Activated T-helper 2 cell treated with anti-CD3 and anti-CD28 coated beads, Interferon-gamma antibody, Interleukin-2, Interleukin-4, amounts not matched to agents 10 μg/mL and 5 μg/mL and 100 μg/mL, durations not matched to agents 14 hours and 24 hours and 36 hours (primary cell): Measurements from ENCODE around the gene ZNF780A. TPM values are rescaled to one million over a fixed set of nuclear protein-coding genes. Genes with fewer than 3 reads are reported as not detected.
"Not testable (repeated sequence)": the region's sequence is repeated elsewhere in the genome, so short reads cannot be mapped to it uniquely, and the experiment has no call there.

Experiments used
- DNase-seq: peaks from one replicate; pipeline ENCODE4 v3.0.0; 2021; ENCODE audit warnings: low spot score
- H3K27ac Mint-ChIP-seq: one replicate; pipeline ENCODE4 v1.8.0; 2021; ENCODE audit warnings: mixed read lengths
- H3K27me3 Mint-ChIP-seq: one replicate; pipeline ENCODE4 v1.8.0; 2021; ENCODE audit warnings: low read depth, mixed read lengths
- H3K36me3 Mint-ChIP-seq: one replicate; pipeline ENCODE4 v1.8.0; 2021; ENCODE audit warnings: low read depth, mixed read lengths
- H3K4me1 Mint-ChIP-seq: one replicate; pipeline ENCODE4 v1.8.0; 2021; ENCODE audit warnings: low read depth, mixed read lengths
- H3K4me3 Mint-ChIP-seq: one replicate; pipeline ENCODE4 v1.8.0; 2021; ENCODE audit warnings: low read depth, mild to moderate bottlenecking, moderate library complexity, mixed read lengths
- H3K9me3 Mint-ChIP-seq: one replicate; pipeline ENCODE4 v1.8.0; 2021; ENCODE audit warnings: mixed read lengths
- intact Hi-C: fragments of 100-400 bp; cut with micrococcal nuclease; formaldehyde crosslinking; loops from one replicate; pipeline ENCODE4 v1.15.1; 2023
- total RNA-seq: library from RNA; stranded (reverse); gene quantifications from 2 replicates; pipeline ENCODE4 v1.2.3, GENCODE V29; 2022

ZNF780A gene
- total RNA-seq, result 19.9 and 21.3 TPM in 2 replicates

- DNase-seq, result peak; percentile 75
- intact Hi-C loops, result loop anchor here (1.0 kb wide), 2 partner anchors 34 to 93 kb away; partner anchors contain the start of genes ZNF546 and ZNF780B
- H3K27me3 Mint-ChIP-seq, result peaks cover 9% of the 10 kb centered on the region
- H3K4me1 Mint-ChIP-seq, result peaks cover 25% of the 10 kb centered on the region
- peaks cover 16% of the 10 kb centered on the region for H3K9me3 Mint-ChIP-seq
- H3K27ac Mint-ChIP-seq, result peak within 1 kb of the TSS; percentile 98
- peak within 1 kb of the TSS; percentile 99 for H3K4me3 Mint-ChIP-seq
- peaks cover 28% of the 10 kb centered on the region for H3K36me3 Mint-ChIP-seq
Observed at GRCh38 chr19:40090241-40091204, at the start of gene ZNF780A. TSS of gene ZNF780A (minus strand) at chr19:40090943. CDS start at chr19:40084753, 6,190 bp downstream.

- no peaks in the 10 kb centered on the region for H3K9me3 Mint-ChIP-seq
- DNase-seq, result no peak
Observed at GRCh38 chr19:40139533-40140287, 49.0 kb upstream of the ZNF780A start.

GRCh38 chr19:40136818-40137217 lies 46.1 kb upstream of the ZNF780A start:
- Mint-ChIP-seq H3K36me3 (no peaks in the 10 kb centered on the region), H3K9me3 (no peaks in the 10 kb centered on the region), H3K27ac (no peak overlapping the region), H3K4me3 (no peak overlapping the region), H3K4me1 (no peaks in the 10 kb centered on the region), H3K27me3 (peaks cover 10% of the 10 kb centered on the region)
- intact Hi-C loops, result no loop called here
- DNase-seq, result no peak

More at GRCh38 chr19:40139533-40140287, 49.0 kb upstream of the ZNF780A start:
- Mint-ChIP-seq H3K27ac (no peak overlapping the region), H3K36me3 (no peaks in the 10 kb centered on the region), H3K4me1 (peaks cover 9% of the 10 kb centered on the region), H3K4me3 (no peak overlapping the region), H3K27me3 (peaks cover 6% of the 10 kb centered on the region)
- intact Hi-C loops, result loop anchor here (1.0 to 10.0 kb wide), 2 partner anchors 83 to 465 kb away; partner anchors contain the start of gene LTBP4

- intact Hi-C loops, result no loop called here
- Mint-ChIP-seq H3K9me3 (peaks cover 2% of the 10 kb centered on the region), H3K27ac (no peak overlapping the region), H3K4me3 (no peak overlapping the region), H3K36me3 (no peaks in the 10 kb centered on the region), H3K27me3 (peaks cover 23% of the 10 kb centered on the region), H3K4me1 (no peaks in the 10 kb centered on the region)
- DNase-seq, result no peak
Observed at GRCh38 chr19:40134866-40135265, 44.1 kb upstream of the ZNF780A start.

DNA sequence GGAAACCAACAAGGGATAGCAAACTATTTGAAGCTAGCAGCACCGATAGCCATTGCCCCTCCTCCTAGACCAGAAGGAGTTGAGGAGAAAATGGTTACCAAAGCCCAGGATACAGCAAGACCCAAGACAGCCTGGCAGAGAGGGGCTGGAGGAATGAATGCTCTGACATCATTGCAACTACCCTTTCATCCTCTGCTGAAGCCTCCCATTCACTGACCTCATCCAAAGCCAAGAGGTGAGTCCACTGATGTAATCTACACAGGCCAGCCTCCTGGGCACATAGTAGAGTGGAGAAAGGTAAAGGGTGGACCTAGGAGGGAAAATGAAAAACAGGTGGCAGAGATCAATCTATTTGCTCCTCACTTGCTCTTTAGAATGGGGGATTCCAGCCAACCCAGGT lies 42.7 kb upstream of the ZNF780A start:
- no peaks in the 10 kb centered on the region for H3K36me3 Mint-ChIP-seq
- H3K4me3 Mint-ChIP-seq, result no peak overlapping the region
- peaks cover 6% of the 10 kb centered on the region for H3K9me3 Mint-ChIP-seq
- DNase-seq, result no peak
- intact Hi-C loops, result no loop called here
- no peak overlapping the region for H3K27ac Mint-ChIP-seq
- peaks cover 28% of the 10 kb centered on the region for H3K27me3 Mint-ChIP-seq
- no peaks in the 10 kb centered on the region for H3K4me1 Mint-ChIP-seq

DNA sequence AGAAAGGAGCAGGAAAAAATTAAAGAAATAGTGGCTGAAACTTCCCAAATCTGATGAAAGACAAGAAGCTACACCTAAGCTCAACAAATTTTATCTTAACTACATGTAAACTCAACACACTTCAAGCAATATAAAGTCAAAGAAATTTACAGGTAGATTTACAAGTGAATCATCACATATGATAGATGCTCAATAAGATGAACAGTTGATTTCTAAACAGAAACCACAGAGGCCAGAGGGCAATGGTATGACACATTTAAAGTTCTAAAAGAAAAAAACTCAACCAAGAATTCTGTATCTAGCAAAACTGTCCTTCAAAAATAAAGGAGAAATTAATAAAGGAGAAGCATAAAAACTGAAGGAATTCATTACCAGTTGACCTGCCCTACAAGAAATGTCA lies 39.3 kb upstream of the ZNF780A start:
- H3K36me3 Mint-ChIP-seq, result no peaks in the 10 kb centered on the region
- peaks cover 35% of the 10 kb centered on the region for H3K27me3 Mint-ChIP-seq

DNA sequence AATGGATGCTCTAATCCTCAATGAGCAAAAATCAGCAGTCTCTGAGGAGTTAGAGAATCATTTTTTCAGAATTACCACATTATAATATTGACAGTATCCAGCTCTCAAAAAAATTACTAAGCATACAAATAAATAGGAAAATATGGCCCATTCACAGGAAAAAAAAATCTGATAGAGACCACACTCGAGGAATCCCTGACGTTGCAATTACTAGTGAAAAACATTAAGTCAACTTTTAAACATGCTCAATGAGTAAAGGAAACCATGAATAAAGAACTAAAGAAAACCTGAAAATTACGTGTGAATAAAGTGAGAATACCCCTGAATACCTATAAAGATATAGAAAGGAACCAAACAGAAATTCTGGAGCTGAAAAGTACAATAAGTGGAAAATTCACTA lies 38.7 kb upstream of the ZNF780A start:
- intact Hi-C loops, result no loop called here
- Mint-ChIP-seq H3K9me3 (peaks cover 6% of the 10 kb centered on the region), H3K4me3 (no peak overlapping the region), H3K36me3 (no peaks in the 10 kb centered on the region), H3K4me1 (no peaks in the 10 kb centered on the region), H3K27ac (no peak overlapping the region), H3K27me3 (peaks cover 34% of the 10 kb centered on the region)
- no peak for DNase-seq

More for the DNA sequence above, 39.3 kb upstream of the ZNF780A start:
- no peak for DNase-seq
- intact Hi-C loops, result no loop called here
- Mint-ChIP-seq H3K27ac (no peak overlapping the region), H3K9me3 (peaks cover 6% of the 10 kb centered on the region), H3K4me3 (no peak overlapping the region), H3K4me1 (no peaks in the 10 kb centered on the region)

GRCh38 chr19:40128991-40129390 lies 38.2 kb upstream of the ZNF780A start:
- peaks cover 34% of the 10 kb centered on the region for H3K27me3 Mint-ChIP-seq
- H3K36me3 Mint-ChIP-seq, result no peaks in the 10 kb centered on the region
- no peak for DNase-seq
- no peak overlapping the region for H3K4me3 Mint-ChIP-seq
- H3K4me1 Mint-ChIP-seq, result no peaks in the 10 kb centered on the region
- no peak overlapping the region for H3K27ac Mint-ChIP-seq
- intact Hi-C loops, result no loop called here
- peaks cover 6% of the 10 kb centered on the region for H3K9me3 Mint-ChIP-seq

DNA sequence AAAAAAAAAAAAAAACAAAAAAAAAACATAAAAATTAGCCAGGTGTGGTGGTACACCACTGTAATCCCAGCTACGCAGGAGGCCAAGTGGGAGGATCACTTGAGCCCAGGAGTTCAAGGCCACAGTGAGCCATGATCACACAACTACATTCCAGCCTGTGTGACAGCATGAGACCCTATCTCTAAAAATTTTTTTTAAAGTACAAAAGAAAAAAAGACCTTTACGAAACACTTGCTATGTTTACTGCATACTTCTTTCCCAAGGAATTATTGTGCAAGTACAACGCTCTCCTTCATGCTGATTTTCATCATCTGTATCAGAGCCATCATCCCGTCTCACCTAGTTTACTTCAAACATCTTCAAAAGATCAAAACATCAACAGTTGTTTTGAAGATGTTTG lies 28.6 kb upstream of the ZNF780A start:
- no peak for DNase-seq
- no peaks in the 10 kb centered on the region for H3K4me1 Mint-ChIP-seq
- peaks cover 2% of the 10 kb centered on the region for H3K27me3 Mint-ChIP-seq
- intact Hi-C loops, result no loop called here
- H3K36me3 Mint-ChIP-seq, result no peaks in the 10 kb centered on the region
- peaks cover 4% of the 10 kb centered on the region for H3K9me3 Mint-ChIP-seq
- H3K4me3 Mint-ChIP-seq, result no peak overlapping the region
- H3K27ac Mint-ChIP-seq, result no peak overlapping the region

GRCh38 chr19:40118638-40119037 lies 27.9 kb upstream of the ZNF780A start:
- H3K4me1 Mint-ChIP-seq, H3K27ac Mint-ChIP-seq, H3K4me3 Mint-ChIP-seq, intact Hi-C loops, H3K27me3 Mint-ChIP-seq, H3K36me3 Mint-ChIP-seq, DNase-seq, H3K9me3 Mint-ChIP-seq: not testable (repeated sequence)

GRCh38 chr19:40116075-40116474 lies 25.3 kb upstream of the ZNF780A start:
- no peak overlapping the region for H3K27ac Mint-ChIP-seq
- peaks cover 4% of the 10 kb centered on the region for H3K9me3 Mint-ChIP-seq
- no peak for DNase-seq
- intact Hi-C loops, result no loop called here
- H3K27me3 Mint-ChIP-seq, result peaks cover 2% of the 10 kb centered on the region
- H3K4me1 Mint-ChIP-seq, result no peaks in the 10 kb centered on the region
- no peak overlapping the region for H3K4me3 Mint-ChIP-seq
- H3K36me3 Mint-ChIP-seq, result no peaks in the 10 kb centered on the region

GRCh38 chr19:40114119-40114518 lies 23.4 kb upstream of the ZNF780A start:
- DNase-seq, H3K4me3 Mint-ChIP-seq, H3K9me3 Mint-ChIP-seq, H3K36me3 Mint-ChIP-seq, H3K4me1 Mint-ChIP-seq, H3K27ac Mint-ChIP-seq, intact Hi-C loops, H3K27me3 Mint-ChIP-seq: not testable (repeated sequence)

DNA sequence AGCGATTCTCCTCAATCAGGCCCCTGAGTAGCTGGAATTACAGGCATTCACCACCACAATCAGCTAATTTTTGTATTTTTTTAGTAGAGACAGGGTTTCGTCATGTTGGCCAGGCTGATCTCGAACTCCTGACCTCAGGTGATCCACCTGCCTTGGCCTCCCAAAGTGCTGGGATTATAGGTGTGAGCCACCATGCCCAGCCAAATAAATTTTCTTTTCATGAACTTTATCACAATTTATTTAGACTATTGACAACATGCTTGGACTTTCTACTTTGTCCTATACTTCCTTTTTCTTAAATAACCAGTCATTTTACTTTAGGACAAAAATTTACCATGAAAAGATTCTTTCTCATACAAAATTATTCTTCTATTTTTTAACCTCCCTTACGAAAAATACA lies 21.5 kb upstream of the ZNF780A start:
- H3K4me1 Mint-ChIP-seq, intact Hi-C loops, H3K36me3 Mint-ChIP-seq, H3K27me3 Mint-ChIP-seq, H3K4me3 Mint-ChIP-seq, DNase-seq, H3K9me3 Mint-ChIP-seq, H3K27ac Mint-ChIP-seq: not testable (repeated sequence)
